Mesenchymal stem cell (in vitro differentiated cells and primary cell): ENCODE measurements around the gene CPA2.
"Not testable (repeated sequence)": the region's sequence is repeated elsewhere in the genome, so short reads cannot be mapped to it uniquely, and the experiment has no call there.

Experiments
- DNase-seq: peaks from one replicate; pipeline ENCODE4 v3.0.0-alpha.2; 2013
- H2AFZ ChIP-seq: one replicate; pipeline ENCODE4 v1.6.1; 2013; ENCODE audit warnings: low read depth, mild to moderate bottlenecking, control low read depth, inconsistent platforms, low read length, moderate library complexity
- H2AK5ac ChIP-seq: 2 replicates; pipeline ENCODE4 v1.6.1; 2013; ENCODE audit warnings: low read length, moderate library complexity, mild to moderate bottlenecking, inconsistent platforms; ENCODE audit not compliant: severe bottlenecking
- H2BK120ac ChIP-seq: one replicate; pipeline ENCODE4 v1.6.1; 2013; ENCODE audit warnings: low read depth, mild to moderate bottlenecking, inconsistent platforms, low read length, moderate library complexity
- H2BK12ac ChIP-seq, 2 experiments: one replicate each; pipeline ENCODE4 v1.6.1; 2013; ENCODE audit warnings: inconsistent platforms in 2 of 2, low read length in 2 of 2, mild to moderate bottlenecking in 2 of 2, moderate library complexity in 2 of 2, control low read depth in 1 of 2
- H2BK15ac ChIP-seq: one replicate; pipeline ENCODE4 v1.6.1; 2013; ENCODE audit warnings: mild to moderate bottlenecking, low read depth, inconsistent platforms; ENCODE audit not compliant: poor library complexity, severe bottlenecking
- H2BK5ac ChIP-seq: 2 replicates; pipeline ENCODE4 v1.6.1; 2013; ENCODE audit warnings: low read depth, mild to moderate bottlenecking, low read length, control low read depth, inconsistent platforms; ENCODE audit not compliant: poor library complexity, severe bottlenecking
- H3K14ac ChIP-seq, 2 experiments: one replicate each; pipeline ENCODE4 v1.6.1; 2013; ENCODE audit warnings: inconsistent platforms in 2 of 2, low read length in 2 of 2, control low read depth in 1 of 2, mild to moderate bottlenecking in 1 of 2, moderate library complexity in 1 of 2
- H3K18ac ChIP-seq, 2 experiments: one replicate each; pipeline ENCODE4 v1.6.1; 2013; ENCODE audit warnings: inconsistent platforms in 2 of 2, low read length in 2 of 2, control low read depth in 1 of 2, low read depth in 1 of 2, mild to moderate bottlenecking in 1 of 2
- H3K23ac ChIP-seq, 2 experiments: one replicate each; pipeline ENCODE4 v1.6.1; 2013; ENCODE audit warnings: inconsistent platforms in 2 of 2, low read length in 2 of 2, mild to moderate bottlenecking in 2 of 2, moderate library complexity in 2 of 2, control low read depth in 1 of 2
- H3K27ac ChIP-seq: 2 replicates; pipeline ENCODE4 v1.5.1; 2013; ENCODE audit warnings: mild to moderate bottlenecking, moderate library complexity, low read length, control low read depth, inconsistent platforms; ENCODE audit not compliant: poor library complexity, severe bottlenecking
- H3K27me3 ChIP-seq, 2 experiments: 2 replicates each; pipeline versions ENCODE4 v1.6.1 to v1.7.0; 2013; ENCODE audit warnings: low read length in 2 of 2, mild to moderate bottlenecking in 2 of 2, moderate library complexity in 2 of 2, control low read depth in 1 of 2, inconsistent platforms in 1 of 2; ENCODE audit not compliant: control insufficient read depth in 1 of 2, insufficient read depth in 1 of 2
- H3K36me3 ChIP-seq, 2 experiments: 2 replicates each; pipeline versions ENCODE4 v1.6.1 to v1.7.0; 2013; ENCODE audit warnings: low read length in 2 of 2, control low read depth in 1 of 2, inconsistent platforms in 1 of 2, low read depth in 1 of 2, mild to moderate bottlenecking in 1 of 2; ENCODE audit not compliant: insufficient read depth in 2 of 2, control insufficient read depth in 1 of 2
- H3K4ac ChIP-seq, 2 experiments: one replicate each; pipeline ENCODE4 v1.6.1; 2013; ENCODE audit warnings: inconsistent platforms in 2 of 2, low read length in 2 of 2, mild to moderate bottlenecking in 2 of 2, moderate library complexity in 2 of 2, control low read depth in 1 of 2, low read depth in 1 of 2
- H3K4me1 ChIP-seq: 2 replicates; pipeline ENCODE4 v1.6.1; 2013; ENCODE audit warnings: low read depth, low read length, control low read depth; ENCODE audit not compliant: control insufficient read depth, insufficient read depth
- H3K4me2 ChIP-seq: 2 replicates; pipeline ENCODE4 v1.6.1; 2013; ENCODE audit warnings: low read length, mild to moderate bottlenecking, inconsistent platforms; ENCODE audit not compliant: poor library complexity, severe bottlenecking
- H3K4me3 ChIP-seq, 2 experiments: 2 replicates each; pipeline versions ENCODE4 v1.5.1 to v1.7.0; 2013; ENCODE audit warnings: low read length in 2 of 2, mild to moderate bottlenecking in 2 of 2, control low read depth in 1 of 2, low read depth in 1 of 2; ENCODE audit not compliant: insufficient read depth in 1 of 2
- H3K79me1 ChIP-seq: replicated peaks from 2 replicates; pipeline ENCODE4 v1.6.1; 2013; ENCODE audit warnings: mild to moderate bottlenecking, control low read depth, low read length, inconsistent platforms; ENCODE audit not compliant: poor library complexity, severe bottlenecking
- H3K9ac ChIP-seq: 2 replicates; pipeline ENCODE4 v1.7.0; 2013; ENCODE audit warnings: mild to moderate bottlenecking, low read length, moderate library complexity
- H3K9me3 ChIP-seq: 2 replicates; pipeline ENCODE4 v1.7.0; 2013; ENCODE audit warnings: mild to moderate bottlenecking, low read length; ENCODE audit not compliant: control insufficient read depth
- H4K8ac ChIP-seq: one replicate; pipeline ENCODE4 v1.6.1; 2013; ENCODE audit warnings: inconsistent platforms, mild to moderate bottlenecking, low read length, moderate library complexity
- H4K91ac ChIP-seq: one replicate; pipeline ENCODE4 v1.6.1; 2013; ENCODE audit warnings: mild to moderate bottlenecking, low read length, inconsistent platforms
- WGBS: methylation state at CpG from one replicate; pipeline ENCODE4 v1.1.7; 2013; ENCODE audit warnings: mixed read lengths; 5-methylcytosine and 5-hydroxymethylcytosine counted together

Gene CPA2

DNA sequence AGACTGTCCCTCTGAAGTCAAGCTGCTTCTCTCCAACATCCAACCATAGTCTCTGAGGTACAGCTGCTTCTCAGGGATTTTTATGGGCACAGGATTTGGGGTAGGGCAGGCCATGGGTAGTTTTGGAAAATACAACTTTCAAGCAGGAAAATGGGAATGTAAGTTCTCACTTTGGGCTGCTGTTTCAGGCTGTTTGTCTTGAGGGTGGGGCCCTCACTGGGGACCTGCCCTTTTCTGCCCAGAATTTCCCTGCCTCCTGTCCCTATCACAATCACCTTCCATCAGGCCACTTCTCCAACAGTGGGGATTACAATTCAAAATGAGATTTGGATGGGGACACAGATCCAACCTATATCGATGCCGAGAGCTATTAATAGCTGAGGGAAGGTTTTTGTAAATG lies 34.5 kb upstream of the CPA2 start:
- Histone ChIP-seq H3K4ac (no peak overlapping the region), H3K27me3 (peaks cover 0 to 4% of the 10 kb centered on the region in 2 experiments), H4K8ac (no peak overlapping the region), H3K36me3 (no peaks in the 10 kb centered on the region), H2BK120ac (peak overlapping the region; percentile 57), H2BK15ac (no peak overlapping the region), H3K4me3 (no peak overlapping the region), H3K23ac (no peak overlapping the region), H3K9ac (no peak overlapping the region), H3K18ac (no peak overlapping the region), H3K4me1 (no peaks in the 10 kb centered on the region), H3K14ac (no peak overlapping the region), H4K91ac (no peak overlapping the region), H2AFZ (no peak overlapping the region), H3K4me2 (no peak overlapping the region), H3K79me1 (no peaks in the 10 kb centered on the region), H2AK5ac (no peak overlapping the region), H3K27ac (no peak overlapping the region), H2BK12ac (peak overlapping the region in 1 of 2 experiments; percentile 54), H2BK5ac (no peak overlapping the region), H3K9me3 (no peaks in the 10 kb centered on the region)
- DNase-seq: no peak
- WGBS: 80% methylated on average over 1 of the region's 2 CpGs

DNA sequence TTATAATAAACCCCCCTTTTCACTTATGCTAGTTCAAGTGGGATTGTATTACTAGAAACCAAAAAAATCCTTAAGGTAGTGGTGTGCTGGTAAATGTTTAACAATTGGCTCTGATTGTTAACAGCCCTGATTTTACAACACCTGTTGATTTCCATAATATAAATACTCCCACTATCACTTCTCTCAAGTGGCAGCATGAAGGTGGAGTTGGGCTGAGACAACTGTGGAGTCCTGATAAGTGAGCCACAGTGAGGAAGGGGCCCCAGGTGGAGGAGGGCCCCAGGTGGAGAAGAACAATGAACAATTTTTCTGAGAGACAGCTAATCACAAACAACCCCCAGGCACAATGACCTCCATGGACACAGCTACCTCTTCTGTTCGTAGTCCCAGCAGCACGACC lies 32.6 kb upstream of the CPA2 start:
- no peaks in the 10 kb centered on the region for H3K9me3 ChIP-seq
- no peak overlapping the region for H3K4me3 ChIP-seq
- H2BK5ac ChIP-seq: no peak overlapping the region
- H3K4me1 ChIP-seq: no peaks in the 10 kb centered on the region
- H2BK120ac ChIP-seq: no peak overlapping the region
- H2AK5ac ChIP-seq: no peak overlapping the region
- no peak overlapping the region for H3K4ac ChIP-seq
- no peak for DNase-seq
- H3K9ac ChIP-seq: no peak overlapping the region
- no peak overlapping the region for H2BK15ac ChIP-seq
- H2BK12ac ChIP-seq: no peak overlapping the region
- H4K8ac ChIP-seq: no peak overlapping the region
- peaks cover 0 to 4% of the 10 kb centered on the region in 2 experiments for H3K27me3 ChIP-seq
- no peak overlapping the region for H2AFZ ChIP-seq
- H3K27ac ChIP-seq: no peak overlapping the region
- H3K18ac ChIP-seq: no peak overlapping the region
- no peak overlapping the region for H4K91ac ChIP-seq
- H3K79me1 ChIP-seq: no peaks in the 10 kb centered on the region
- H3K23ac ChIP-seq: no peak overlapping the region
- no peak overlapping the region for H3K4me2 ChIP-seq
- H3K36me3 ChIP-seq: no peaks in the 10 kb centered on the region
- no peak overlapping the region for H3K14ac ChIP-seq
- 92% methylated on average over 2 of the region's 2 CpGs for WGBS

DNA sequence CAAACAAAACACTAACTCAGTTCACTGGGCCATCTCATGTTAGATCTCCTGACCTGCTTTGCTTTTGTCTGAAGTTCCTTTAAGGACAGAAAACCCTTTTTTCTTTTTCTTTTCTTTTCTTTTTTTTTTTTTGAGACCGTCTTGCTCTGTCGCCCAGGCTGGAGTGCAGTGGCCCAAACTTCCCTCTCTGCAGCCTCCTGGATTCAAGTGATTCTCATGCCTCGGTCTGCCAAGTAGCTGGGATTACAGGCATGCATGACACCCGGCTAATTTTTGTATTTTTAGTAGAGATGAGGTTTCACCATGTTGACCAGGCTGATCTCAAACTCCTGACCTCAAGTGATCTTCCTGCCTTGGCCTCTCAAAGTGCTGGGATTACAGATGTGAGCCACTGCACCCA lies 30.3 kb upstream of the CPA2 start:
- H3K27ac ChIP-seq: not testable (repeated sequence)

DNA sequence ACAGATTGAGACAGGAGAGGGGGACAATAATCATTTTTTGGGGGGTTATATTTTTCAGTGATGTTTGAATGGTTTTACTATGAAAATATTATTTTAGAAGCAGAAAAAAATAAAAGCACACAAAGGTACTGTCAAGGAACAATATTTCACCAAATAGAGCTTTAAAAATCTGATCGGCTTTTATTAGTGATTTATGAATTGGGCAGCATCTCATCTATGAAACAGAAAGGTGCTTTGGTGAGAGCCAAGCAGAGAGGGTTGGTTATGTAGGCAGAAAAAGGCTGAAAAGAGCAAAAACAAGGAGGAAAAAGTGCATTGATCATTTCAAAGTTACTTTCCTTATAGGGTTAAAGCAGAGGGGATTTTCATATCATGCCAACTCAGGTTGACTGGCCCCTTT lies 26.4 kb upstream of the CPA2 start:
- Histone ChIP-seq H3K4ac (no peak overlapping the region), H2BK12ac (no peak overlapping the region), H3K18ac (no peak overlapping the region), H2BK5ac (no peak overlapping the region), H3K4me3 (no peak overlapping the region), H3K23ac (no peak overlapping the region), H3K4me2 (no peak overlapping the region), H2BK120ac (no peak overlapping the region), H4K8ac (no peak overlapping the region), H3K14ac (no peak overlapping the region), H3K36me3 (no peaks in the 10 kb centered on the region), H4K91ac (no peak overlapping the region), H2BK15ac (no peak overlapping the region), H3K27ac (no peak overlapping the region), H2AK5ac (no peak overlapping the region), H3K79me1 (no peaks in the 10 kb centered on the region), H2AFZ (no peak overlapping the region), H3K27me3 (no peaks in the 10 kb centered on the region), H3K9ac (no peak overlapping the region), H3K9me3 (no peaks in the 10 kb centered on the region), H3K4me1 (no peaks in the 10 kb centered on the region)
- DNase-seq: no peak
- WGBS: 100% methylated on average over 1 of the region's 1 CpG

More for the DNA sequence above, 30.3 kb upstream of the CPA2 start:
- not testable (repeated sequence) for H3K18ac ChIP-seq, H3K4me1 ChIP-seq, H4K8ac ChIP-seq, H2AFZ ChIP-seq, H2AK5ac ChIP-seq, H4K91ac ChIP-seq, H3K4me2 ChIP-seq, H2BK12ac ChIP-seq, H3K4me3 ChIP-seq, H3K4ac ChIP-seq, H3K36me3 ChIP-seq, H3K27me3 ChIP-seq, H2BK5ac ChIP-seq, DNase-seq, H2BK15ac ChIP-seq, H3K79me1 ChIP-seq, H3K14ac ChIP-seq, H2BK120ac ChIP-seq, H3K9me3 ChIP-seq, H3K9ac ChIP-seq, H3K23ac ChIP-seq
- WGBS: 91% methylated on average over 4 of the region's 4 CpGs
